Smooth muscle cell (in vitro differentiated cells): ENCODE results near the gene ZBTB7C. TPM values are rescaled to one million over a fixed set of nuclear protein-coding genes. Genes with fewer than 3 reads are reported as not detected.

Experiments used
- DNase-seq: peaks from one replicate; lab custom pipeline; 2025; ENCODE audit not compliant: unreplicated experiment; lab: John Stamatoyannopoulos, UW
- H2AFZ ChIP-seq: fragments of 200-600 bp; sonication (generic); 2 replicates; pipeline ENCODE4 v1.6.0; 2016; ENCODE audit warnings: antibody characterized with exemption, low read depth, mild to moderate bottlenecking
- H3F3A ChIP-seq: fragments of 200-600 bp; sonication (generic); 2 replicates; pipeline ENCODE4 v1.6.0; 2017; ENCODE audit warnings: antibody characterized with exemption, low read depth
- H3K27ac ChIP-seq: fragments of 200-600 bp; sonication (generic); 2 replicates; pipeline ENCODE4 v1.5.1; 2016; ENCODE audit warnings: low read depth, mild to moderate bottlenecking
- H3K27me3 ChIP-seq: fragments of 200-600 bp; sonication (generic); 2 replicates; pipeline ENCODE4 v1.6.1; 2016; ENCODE audit warnings: low read depth, mild to moderate bottlenecking
- H3K36me3 ChIP-seq: fragments of 200-600 bp; sonication (generic); 2 replicates; pipeline ENCODE4 v1.5.1; 2016; ENCODE audit warnings: low read depth
- H3K4me1 ChIP-seq: fragments of 200-600 bp; sonication (generic); 2 replicates; pipeline ENCODE4 v1.5.1; 2016; ENCODE audit warnings: low read depth
- H3K4me2 ChIP-seq: fragments of 200-600 bp; sonication (generic); 2 replicates; pipeline ENCODE4 v1.6.0; 2016; ENCODE audit warnings: mild to moderate bottlenecking
- H3K4me3 ChIP-seq: fragments of 200-600 bp; sonication (generic); 2 replicates; pipeline ENCODE4 v1.5.1; 2016; ENCODE audit warnings: mild to moderate bottlenecking
- H3K79me2 ChIP-seq: fragments of 200-600 bp; sonication (generic); 2 replicates; pipeline ENCODE4 v1.6.0; 2016; ENCODE audit warnings: low read depth, mild to moderate bottlenecking
- H3K9ac ChIP-seq: fragments of 200-600 bp; sonication (generic); 2 replicates; pipeline ENCODE4 v1.6.0; 2016; ENCODE audit warnings: low read depth
- H3K9me3 ChIP-seq: fragments of 200-600 bp; sonication (generic); replicated peaks from 2 replicates; pipeline ENCODE4 v1.5.1; 2016; ENCODE audit warnings: low read depth
- H4K20me1 ChIP-seq: fragments of 200-600 bp; sonication (generic); 2 replicates; pipeline ENCODE4 v1.6.0; 2016; ENCODE audit warnings: low read depth
- WGBS: methylation state at CpG from one replicate; pipeline ENCODE4 v1.1.7; 2016; ENCODE audit warnings: low lambda C conversion rate; 5-methylcytosine and 5-hydroxymethylcytosine counted together
- polyA plus RNA-seq: library from polyadenylated mRNA; unstranded; fragments of >200 nt; fragmentation: Nextera tagmentation; extraction: Ambion mirVana; gene quantifications from 2 replicates; pipeline ENCODE4 v1.2.1, GENCODE V29; 2016
- total RNA-seq: library from RNA; depleted of rRNA; stranded (reverse); fragments of >200 nt; gene quantifications from 2 replicates; pipeline ENCODE4 v1.2.3, GENCODE V29; 2014
- TF ChIP-seq, protein P1 (sequence below): fragments of 200-600 bp; sonication (generic); IDR thresholded peaks from 2 replicates; pipeline ENCODE4 v1.5.1; 2017; ENCODE audit warnings: borderline replicate concordance, mild to moderate bottlenecking, antibody characterized with exemption; ENCODE audit not compliant: insufficient read depth, poor library complexity, severe bottlenecking

ZBTB7C gene
- total and polyA plus RNA-seq, 2 experiments from 2014 or later = 0.48 to 0.63 TPM

DNA sequence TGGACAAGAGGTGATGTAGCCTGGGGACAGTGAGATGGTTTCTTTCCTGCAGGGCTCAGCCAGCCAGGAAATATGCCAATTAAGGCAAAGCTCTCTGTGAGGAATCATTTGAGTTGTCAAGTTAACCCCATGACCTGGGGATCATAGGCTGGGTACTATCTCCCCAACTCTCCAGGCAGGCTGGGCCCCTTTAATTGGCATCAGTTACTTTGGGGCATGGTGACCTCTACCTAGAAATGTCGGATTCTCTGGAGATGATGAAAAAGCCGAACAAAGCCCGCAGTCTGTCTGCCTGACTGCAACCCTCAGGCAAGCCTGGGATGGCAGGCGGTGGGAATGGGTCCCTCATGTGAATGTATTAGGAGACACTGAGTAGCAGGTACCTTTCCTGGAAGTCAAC, 285.2 kb downstream of the ZBTB7C start:
- Histone ChIP-seq H3K9me3 (no peaks in the 10 kb centered on the region), H3K27ac (no peak overlapping the region), H3F3A (no peaks in the 10 kb centered on the region), H3K36me3 (no peaks in the 10 kb centered on the region), H3K79me2 (no peaks in the 10 kb centered on the region), H3K4me1 (no peaks in the 10 kb centered on the region), H3K4me2 (no peak overlapping the region), H3K4me3 (no peak overlapping the region), H2AFZ (no peak overlapping the region), H4K20me1 (no peaks in the 10 kb centered on the region), H3K9ac (no peak overlapping the region), H3K27me3 (peaks cover 7% of the 10 kb centered on the region)
- no peak for DNase-seq
- TF ChIP-seq, protein P1, sequence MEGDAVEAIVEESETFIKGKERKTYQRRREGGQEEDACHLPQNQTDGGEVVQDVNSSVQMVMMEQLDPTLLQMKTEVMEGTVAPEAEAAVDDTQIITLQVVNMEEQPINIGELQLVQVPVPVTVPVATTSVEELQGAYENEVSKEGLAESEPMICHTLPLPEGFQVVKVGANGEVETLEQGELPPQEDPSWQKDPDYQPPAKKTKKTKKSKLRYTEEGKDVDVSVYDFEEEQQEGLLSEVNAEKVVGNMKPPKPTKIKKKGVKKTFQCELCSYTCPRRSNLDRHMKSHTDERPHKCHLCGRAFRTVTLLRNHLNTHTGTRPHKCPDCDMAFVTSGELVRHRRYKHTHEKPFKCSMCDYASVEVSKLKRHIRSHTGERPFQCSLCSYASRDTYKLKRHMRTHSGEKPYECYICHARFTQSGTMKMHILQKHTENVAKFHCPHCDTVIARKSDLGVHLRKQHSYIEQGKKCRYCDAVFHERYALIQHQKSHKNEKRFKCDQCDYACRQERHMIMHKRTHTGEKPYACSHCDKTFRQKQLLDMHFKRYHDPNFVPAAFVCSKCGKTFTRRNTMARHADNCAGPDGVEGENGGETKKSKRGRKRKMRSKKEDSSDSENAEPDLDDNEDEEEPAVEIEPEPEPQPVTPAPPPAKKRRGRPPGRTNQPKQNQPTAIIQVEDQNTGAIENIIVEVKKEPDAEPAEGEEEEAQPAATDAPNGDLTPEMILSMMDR = no peak
- WGBS = 91% methylated on average over 4 of the region's 4 CpGs

DNA sequence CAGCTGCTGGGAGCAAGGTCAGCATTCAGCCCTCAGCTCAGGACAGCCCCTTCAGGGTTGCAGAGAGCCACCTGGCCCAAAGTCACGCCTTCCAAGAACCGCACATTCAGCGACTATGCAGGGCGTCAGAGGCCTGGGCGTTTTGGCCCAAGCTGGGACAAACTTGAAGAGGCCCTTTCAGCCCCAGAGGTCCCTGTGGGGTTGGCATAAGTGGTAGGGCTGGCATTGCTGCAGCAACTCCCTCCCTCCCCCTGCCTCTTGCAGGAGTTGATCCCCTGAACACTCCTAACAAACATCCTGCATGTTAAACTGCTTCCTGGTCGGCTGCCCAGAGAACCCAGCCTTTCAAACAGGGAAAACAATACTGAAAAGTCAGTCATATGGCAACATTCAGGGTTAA, 285.9 kb downstream of the ZBTB7C start:
- no peaks in the 10 kb centered on the region for H3K4me1 ChIP-seq
- TF ChIP-seq, protein P1 = no peak
- H3F3A ChIP-seq = no peaks in the 10 kb centered on the region
- H3K9me3 ChIP-seq = no peaks in the 10 kb centered on the region
- H3K9ac ChIP-seq = no peak overlapping the region
- no peaks in the 10 kb centered on the region for H4K20me1 ChIP-seq
- H3K4me3 ChIP-seq = no peak overlapping the region
- H3K27ac ChIP-seq = no peak overlapping the region
- H3K79me2 ChIP-seq = no peaks in the 10 kb centered on the region
- peaks cover 7% of the 10 kb centered on the region for H3K27me3 ChIP-seq
- no peak overlapping the region for H2AFZ ChIP-seq
- no peak for DNase-seq
- H3K36me3 ChIP-seq = no peaks in the 10 kb centered on the region
- H3K4me2 ChIP-seq = no peak overlapping the region
- 88% methylated on average over 6 of the region's 6 CpGs for WGBS

DNA sequence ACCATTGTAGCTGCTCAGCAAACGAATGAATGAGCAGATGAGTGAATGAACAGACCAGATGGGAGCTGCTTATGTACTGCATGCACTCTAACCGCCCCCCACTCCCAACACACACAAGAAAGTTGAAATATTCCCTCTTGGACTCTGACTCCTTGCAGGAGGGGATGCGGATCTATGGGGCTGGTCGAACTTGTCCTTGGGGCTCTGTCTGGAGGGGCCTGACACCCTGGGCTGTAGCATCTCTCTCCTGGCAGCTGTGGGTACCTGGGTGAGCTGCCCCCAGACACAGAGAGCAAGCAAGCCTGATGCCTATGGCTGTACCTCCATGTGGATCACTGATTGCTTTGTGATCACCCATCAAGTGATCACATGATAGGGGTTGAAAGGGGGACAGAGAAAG, 286.4 kb downstream of the ZBTB7C start:
- Histone ChIP-seq H3K27me3 (peaks cover 7% of the 10 kb centered on the region), H3K4me3 (no peak overlapping the region), H3K9me3 (no peaks in the 10 kb centered on the region), H3K4me1 (no peaks in the 10 kb centered on the region), H3K9ac (no peak overlapping the region), H3K36me3 (no peaks in the 10 kb centered on the region), H3K79me2 (no peaks in the 10 kb centered on the region), H3F3A (no peaks in the 10 kb centered on the region), H3K4me2 (no peak overlapping the region), H4K20me1 (no peaks in the 10 kb centered on the region), H2AFZ (no peak overlapping the region), H3K27ac (no peak overlapping the region)
- WGBS = 95% methylated on average over 4 of the region's 4 CpGs
- TF ChIP-seq, protein P1 = no peak
- DNase-seq = no peak

DNA sequence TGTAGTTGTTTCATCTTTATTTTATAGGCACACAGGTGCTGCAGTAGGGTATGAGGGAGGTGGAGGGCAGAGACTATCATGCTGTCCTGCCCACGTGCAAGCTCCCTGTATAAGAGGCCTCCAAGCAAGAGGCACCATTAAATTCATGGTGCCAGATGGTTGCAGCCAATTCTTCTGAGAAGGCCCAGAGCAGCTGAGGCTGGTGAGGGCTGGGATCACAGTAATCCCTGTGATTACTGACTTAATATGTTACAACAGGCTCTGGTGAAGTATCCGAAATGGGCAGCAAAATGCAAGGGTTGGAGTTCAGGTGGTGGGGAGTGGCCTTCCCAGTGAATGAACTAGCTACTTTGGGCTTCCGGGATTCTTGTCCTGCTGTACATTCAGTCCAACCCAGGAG, 286.8 kb downstream of the ZBTB7C start:
- Histone ChIP-seq H3K4me1 (no peaks in the 10 kb centered on the region), H2AFZ (no peak overlapping the region), H3K4me2 (no peak overlapping the region), H3K36me3 (no peaks in the 10 kb centered on the region), H3K27ac (no peak overlapping the region), H3F3A (no peaks in the 10 kb centered on the region), H3K4me3 (no peak overlapping the region), H3K79me2 (no peaks in the 10 kb centered on the region), H3K9me3 (no peaks in the 10 kb centered on the region), H3K9ac (no peak overlapping the region), H3K27me3 (peaks cover 7% of the 10 kb centered on the region), H4K20me1 (no peaks in the 10 kb centered on the region)
- WGBS = 60% methylated on average over 3 of the region's 3 CpGs
- DNase-seq = no peak
- TF ChIP-seq, protein P1 = no peak
